GM23248 (cell line): Measurements from ENCODE around the gene C5.

Experiments
- EZH2 ChIP-seq: fragments of 200-600 bp; sonication (generic); IDR thresholded peaks from 2 replicates; pipeline ENCODE4 v1.6.1; 2018; ENCODE audit warnings: antibody characterized with exemption, mild to moderate bottlenecking; ENCODE audit not compliant: insufficient read depth, poor library complexity, severe bottlenecking
- EZH2phosphoT487 ChIP-seq: fragments of 200-600 bp; sonication (generic); IDR thresholded peaks from 2 replicates; pipeline ENCODE4 v1.6.1; 2018; ENCODE audit warnings: antibody characterized with exemption, moderate library complexity, mild to moderate bottlenecking, low read depth; ENCODE audit not compliant: insufficient read depth

- TF ChIP-seq EZH2 (no peak), EZH2phosphoT487 (no peak)
Observed at GRCh38 chr9:120929229-120929791, 120.8 kb downstream of the C5 start.
